A549 (cell line): ENCODE results near the gene RSBN1. TPM values are rescaled to one million over a fixed set of nuclear protein-coding genes. Genes with fewer than 3 reads are reported as not detected.

Experiments used
- ATAC-seq, 2 experiments: fragments of 200-7000 bp in 1 of 2; fragments of >200 bp in 1 of 2; cut with Nextera tagmentation in 1 of 2; cut with Tn5 transposase in 1 of 2; 3 replicates each; pipeline versions ENCODE4 v1.8.0 to v1.9.1; 2018 to 2020; ENCODE audit warnings: mild to moderate bottlenecking in 1 of 2, moderate library complexity in 1 of 2
- CTCF ChIA-PET: fragments of 300-600 bp; sonication (Branson Sonifier 250); formaldehyde crosslinking; extraction: SDS; loops from one replicate; lab custom pipeline; 2021; ENCODE audit warnings: antibody characterized with exemption, inconsistent platforms; lab: Yijun Ruan, JAX
- POLR2A ChIA-PET: fragments of 350-600 bp; formaldehyde crosslinking; extraction: SDS; loops from one replicate; lab custom pipeline; 2021; ENCODE audit warnings: antibody characterized with exemption, inconsistent platforms; lab: Yijun Ruan, JAX
- DNase-seq, 2 experiments: peaks; one replicate each; pipeline versions ENCODE4 v3.0.0 to v3.0.0-alpha.2; 2011 to 2016; ENCODE audit warnings: low read depth in 1 of 2, low spot score in 1 of 2
- FAIRE-seq: peaks from 2 replicates; lab custom pipeline; 2011; peaks lifted over from hg19 to GRCh38; lab: Jason Lieb, UNC
- H3K27ac ChIP-seq, 2 experiments: fragments of >200 bp; sonication (Bioruptor Twin); formaldehyde crosslinking; 3 replicates each; pipeline ENCODE4 v1.5.1; 2016 to 2017
- H3K4me1 ChIP-seq: fragments of >200 bp; sonication (Bioruptor Twin); formaldehyde crosslinking; 3 replicates; pipeline ENCODE4 v1.6.1; 2016
- H3K4me2 ChIP-seq: fragments of >200 bp; sonication (Bioruptor Twin); formaldehyde crosslinking; 3 replicates; pipeline ENCODE4 v1.6.1; 2016
- H3K4me3 ChIP-seq: fragments of >200 bp; sonication (Bioruptor Twin); formaldehyde crosslinking; 3 replicates; pipeline ENCODE4 v1.5.1; 2016
- H3K9me3 ChIP-seq: fragments of >200 bp; sonication (Bioruptor Twin); formaldehyde crosslinking; 3 replicates; pipeline ENCODE4 v1.6.1; 2016
- CBX2 ChIP-seq: fragments of 200-600 bp; sonication (generic); IDR thresholded peaks from 2 replicates; pipeline ENCODE4 v1.6.1; 2016; ENCODE audit warnings: low read depth, mild to moderate bottlenecking, borderline replicate concordance
- CHD2 ChIP-seq: fragments of 150-350 bp; IDR thresholded peaks from 2 replicates; pipeline ENCODE4 v1.6.1; 2014; ENCODE audit warnings: low read length; ENCODE audit not compliant: partially characterized antibody
- EHF ChIP-seq: fragments of 250-450 bp; sonication (Bioruptor Pico); IDR thresholded peaks from 2 replicates; pipeline ENCODE4 v1.5.0; 2020; ENCODE audit warnings: mild to moderate bottlenecking
- EP300 ChIP-seq, 2 experiments: fragments of >200 bp; sonication (Bioruptor Twin); formaldehyde crosslinking; IDR thresholded peaks; 2 replicates in 1 of 2; 3 replicates in 1 of 2; pipeline ENCODE4 v1.6.1; 2016 to 2017
- ESRRA ChIP-seq: fragments of 150-350 bp; IDR thresholded peaks from 2 replicates; pipeline ENCODE4 v1.6.1; 2014; ENCODE audit warnings: mild to moderate bottlenecking, low read length, borderline replicate concordance
- FOSL2 ChIP-seq, 2 experiments: fragments of 450-650 bp in 1 of 2; fragments of >200 bp in 1 of 2; sonication (Bioruptor Twin) in 1 of 2; formaldehyde crosslinking; IDR thresholded peaks; 2 replicates each; pipeline versions ENCODE4 v1.5.0 to v1.6.1; 2016 to 2020; ENCODE audit warnings: mild to moderate bottlenecking in 1 of 2, moderate library complexity in 1 of 2
- HEYL ChIP-seq: fragments of 250-450 bp; sonication (Bioruptor Pico); IDR thresholded peaks from 2 replicates; pipeline ENCODE4 v1.8.0; 2021; ENCODE audit warnings: mild to moderate bottlenecking, moderate library complexity
- HOXB13 ChIP-seq: fragments of 250-450 bp; sonication (Bioruptor Pico); IDR thresholded peaks from 2 replicates; pipeline ENCODE4 v1.5.0; 2020; ENCODE audit warnings: low read depth, mild to moderate bottlenecking, moderate library complexity
- HOXB5 ChIP-seq: fragments of 250-450 bp; sonication (Bioruptor Pico); IDR thresholded peaks from 2 replicates; pipeline ENCODE4 v1.5.0; 2020; ENCODE audit warnings: mild to moderate bottlenecking, moderate library complexity
- JUNB ChIP-seq: fragments of >200 bp; sonication (Bioruptor Twin); formaldehyde crosslinking; IDR thresholded peaks from 2 replicates; pipeline ENCODE4 v1.6.1; 2016
- KDM5A ChIP-seq: fragments of 200-600 bp; sonication (generic); IDR thresholded peaks from 2 replicates; pipeline ENCODE4 v1.6.1; 2016; ENCODE audit warnings: antibody characterized with exemption, mild to moderate bottlenecking
- MAFK ChIP-seq: fragments of 450-650 bp; IDR thresholded peaks from 2 replicates; pipeline ENCODE4 v1.6.1; 2014; ENCODE audit not compliant: partially characterized antibody
- NPAS2 ChIP-seq: fragments of 250-450 bp; sonication (Bioruptor Pico); IDR thresholded peaks from 2 replicates; pipeline ENCODE4 v1.8.0; 2022; ENCODE audit warnings: mild to moderate bottlenecking, moderate library complexity, borderline replicate concordance
- POLR2A ChIP-seq: IDR thresholded peaks from 2 replicates; pipeline ENCODE4 v1.6.1; 2012; ENCODE audit warnings: mild to moderate bottlenecking, low read length
- RAD21 ChIP-seq, 2 experiments: fragments of >200 bp in 1 of 2; sonication (Bioruptor Twin) in 1 of 2; formaldehyde crosslinking in 1 of 2; IDR thresholded peaks in 1 of 2; conservative IDR thresholded peaks in 1 of 2; 2 replicates in 1 of 2; 3 replicates in 1 of 2; pipeline ENCODE4 v1.6.1; 2012 to 2018; ENCODE audit warnings: inconsistent platforms in 1 of 2
- RARB ChIP-seq: fragments of 250-450 bp; sonication (Bioruptor Pico); IDR thresholded peaks from 2 replicates; pipeline ENCODE4 v1.8.0; 2021; ENCODE audit warnings: mild to moderate bottlenecking, moderate library complexity
- RNF2 ChIP-seq: fragments of 200-600 bp; sonication (generic); IDR thresholded peaks from 2 replicates; pipeline ENCODE4 v1.6.1; 2016; ENCODE audit warnings: low read depth, mild to moderate bottlenecking, antibody characterized with exemption, moderate library complexity, borderline replicate concordance
- TFCP2L1 ChIP-seq: fragments of 250-450 bp; sonication (Bioruptor Pico); IDR thresholded peaks from 2 replicates; pipeline ENCODE4 v1.5.0; 2021; ENCODE audit warnings: mild to moderate bottlenecking
- ZFP36 ChIP-seq: fragments of 450-650 bp; IDR thresholded peaks from 2 replicates; pipeline ENCODE4 v1.6.1; 2014; ENCODE audit warnings: borderline replicate concordance; ENCODE audit not compliant: partially characterized antibody
- ZNF302 ChIP-seq: fragments of 250-450 bp; sonication (Bioruptor Pico); IDR thresholded peaks from 2 replicates; pipeline ENCODE4 v1.9.0; 2021; ENCODE audit warnings: inconsistent platforms, mild to moderate bottlenecking, moderate library complexity
- WGBS: methylation state at CpG from one replicate; pipeline ENCODE4 v1.1.6; 2017; ENCODE audit errors: missing lambda C conversion rate; 5-methylcytosine and 5-hydroxymethylcytosine counted together
- polyA plus RNA-seq, 4 experiments: library from polyadenylated mRNA; depleted of rRNA in 3 of 4; stranded (reverse); fragments of >200 nt; fragmentation: RNase III in 1 of 4; extraction: RNeasy Plus Mini Kit Qiagen cat#74134 plus additional on column Dnase treatment in 1 of 4; gene quantifications; 2 replicates in 3 of 4; 3 replicates in 1 of 4; pipeline ENCODE4 v1.2.3, GENCODE V29; 2011 to 2017
- TF ChIP-seq, protein P1 (sequence below): fragments of 450-650 bp; IDR thresholded peaks from 2 replicates; pipeline ENCODE4 v1.6.1; 2014; ENCODE audit warnings: antibody characterized with exemption
- TF ChIP-seq, protein P2 (sequence below): fragments of >200 bp; sonication (Bioruptor Twin); formaldehyde crosslinking; IDR thresholded peaks from 3 replicates; pipeline ENCODE4 v1.5.1; 2016
- TF ChIP-seq, protein P3 (sequence below): fragments of 150-350 bp; IDR thresholded peaks from 2 replicates; pipeline ENCODE4 v1.6.1; 2014; ENCODE audit warnings: low read depth, mild to moderate bottlenecking, low read length
- TF ChIP-seq, protein P4 (sequence below): fragments of >200 bp; sonication (Bioruptor Twin); formaldehyde crosslinking; IDR thresholded peaks from 2 replicates; pipeline ENCODE4 v1.6.1; 2016
- TF ChIP-seq, protein P5 (sequence below): IDR thresholded peaks from 2 replicates; pipeline ENCODE4 v1.6.1; 2012

The RSBN1 gene
- polyA plus RNA-seq, 2 of the 4 experiments (the other 2 are of a cell fraction), result 3.0 to 9.7 TPM

DNA sequence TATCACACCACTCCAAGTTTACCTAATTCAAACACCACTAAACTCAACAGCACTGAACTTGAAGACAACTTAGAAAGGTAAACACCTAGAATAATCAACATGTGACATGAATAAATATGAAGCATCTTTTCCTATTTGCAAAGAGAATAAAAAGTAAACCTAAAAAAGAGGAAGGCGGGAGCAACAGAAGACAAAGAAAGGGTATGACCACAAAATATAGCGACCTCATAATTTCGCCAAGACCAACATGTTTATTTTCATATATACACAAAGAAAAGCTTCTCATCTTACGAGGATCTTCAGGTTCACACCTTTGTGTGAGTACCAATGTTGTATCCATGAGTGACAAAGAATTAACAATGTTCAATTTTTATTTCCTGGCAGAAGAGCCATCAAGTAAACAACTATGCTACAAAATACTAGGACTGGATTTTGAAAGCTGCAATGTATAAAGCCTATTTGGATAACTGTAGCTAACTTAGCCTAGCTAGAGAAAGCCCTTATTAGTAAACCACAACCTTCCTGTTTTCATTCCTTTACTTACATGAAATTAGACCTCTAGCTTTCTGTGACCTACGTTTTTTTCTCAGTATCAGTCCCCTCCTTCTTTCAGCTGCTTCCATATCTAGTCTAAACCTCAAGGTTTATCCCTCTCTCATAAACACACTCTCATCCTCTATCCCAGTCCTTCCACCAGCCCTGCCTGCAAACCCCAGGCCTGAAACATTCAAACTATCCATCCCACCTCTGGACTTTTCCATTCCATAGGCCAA is 31.7 kb downstream of the RSBN1 start:
- Histone ChIP-seq H3K4me2 (no peak overlapping the region), H3K9me3 (no peaks in the 10 kb centered on the region), H3K4me3 (no peak overlapping the region), H3K4me1 (peaks cover 6% of the 10 kb centered on the region), H3K27ac (no peak overlapping the region)
- FAIRE-seq (no peak), ATAC-seq (no peak)
- ChIA-PET CTCF (no interaction called here), POLR2A (no interaction called here)
- TF ChIP-seq JUNB, result no peak
- no peak for TF ChIP-seq FOSL2 (IDR thresholded peaks at IDR 0.05)
- no peak for TF ChIP-seq FOSL2 (CRISPR knock-in tag; IDR thresholded peaks at IDR 0.05)
- TF ChIP-seq CHD2, result no peak
- no peak for TF ChIP-seq NPAS2 (CRISPR knock-in tag)
- TF ChIP-seq ZFP36, result no peak
- TF ChIP-seq HOXB5, result no peak
- no peak for TF ChIP-seq CBX2
- no peak for TF ChIP-seq ZNF302
- TF ChIP-seq POLR2A, result no peak
- TF ChIP-seq RNF2, result no peak
- TF ChIP-seq, protein P1, sequence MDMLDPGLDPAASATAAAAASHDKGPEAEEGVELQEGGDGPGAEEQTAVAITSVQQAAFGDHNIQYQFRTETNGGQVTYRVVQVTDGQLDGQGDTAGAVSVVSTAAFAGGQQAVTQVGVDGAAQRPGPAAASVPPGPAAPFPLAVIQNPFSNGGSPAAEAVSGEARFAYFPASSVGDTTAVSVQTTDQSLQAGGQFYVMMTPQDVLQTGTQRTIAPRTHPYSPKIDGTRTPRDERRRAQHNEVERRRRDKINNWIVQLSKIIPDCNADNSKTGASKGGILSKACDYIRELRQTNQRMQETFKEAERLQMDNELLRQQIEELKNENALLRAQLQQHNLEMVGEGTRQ, result no peak
- no peak for TF ChIP-seq MAFK
- no peak for TF ChIP-seq TFCP2L1 (CRISPR knock-in tag)
- no peak for TF ChIP-seq HOXB13 (CRISPR knock-in tag)
- no peak for TF ChIP-seq KDM5A
- no peak for TF ChIP-seq RARB
- TF ChIP-seq, all 56 proteins: peak for 0
- DNase-seq, result no peak
- 87% methylated on average over 5 of the region's 5 CpGs for WGBS

DNA sequence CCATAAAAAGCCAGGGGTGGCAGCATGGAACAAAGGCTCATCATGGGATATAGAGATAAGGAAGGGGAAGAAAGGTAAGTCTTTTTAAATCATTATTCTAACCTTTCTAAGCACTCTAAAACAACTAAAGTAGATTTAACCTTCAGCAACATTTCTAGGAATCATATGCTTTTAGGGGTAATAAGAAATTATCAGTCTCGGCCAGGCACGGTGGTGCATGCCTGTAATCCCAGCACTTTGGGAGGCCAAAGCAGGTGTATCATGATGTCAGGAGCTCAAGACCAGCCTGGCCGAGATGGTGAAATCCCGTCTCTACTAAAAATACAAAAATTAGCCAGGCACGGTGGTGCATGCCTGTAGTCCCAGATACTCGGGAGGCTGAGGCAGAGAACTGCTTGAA is 32.7 kb downstream of the RSBN1 start:
- Histone ChIP-seq H3K4me1 (0 out of 3 replicates have a peak, but pooled peaks cover 4% of the 10 kb centered on the region), H3K27ac (no peak overlapping the region), H3K4me3 (no peak overlapping the region), H3K9me3 (no peaks in the 10 kb centered on the region), H3K4me2 (no peak overlapping the region)
- no peak for DNase-seq
- no peak for ATAC-seq
- no peak for FAIRE-seq
- no peak for TF ChIP-seq HEYL (CRISPR knock-in tag)
- ChIA-PET CTCF (interaction anchor here (1.3 kb wide), 1 partner anchor 20 kb away, joined by 3 read pairs; no protein-coding TSS in a partner anchor), POLR2A (no interaction called here)
- 91% methylated on average over 6 of the region's 6 CpGs for WGBS

DNA sequence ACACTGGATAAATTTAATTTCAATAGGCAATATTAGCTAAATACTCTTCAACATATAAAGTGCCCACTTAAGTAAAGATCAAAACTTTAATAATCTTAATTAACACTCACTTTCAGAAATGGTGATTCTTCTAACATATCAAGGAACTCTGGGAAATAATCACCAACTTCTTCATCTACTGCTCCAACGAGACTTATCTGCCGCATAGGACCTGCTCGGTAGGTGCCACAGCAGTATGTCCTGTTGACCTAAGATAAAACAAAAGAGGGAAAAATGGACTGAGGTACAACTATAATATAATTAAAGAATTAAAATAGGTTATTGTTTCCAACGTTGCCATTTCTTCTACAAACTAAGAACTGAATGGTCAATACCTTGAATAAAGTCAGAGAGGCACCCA is 34.7 kb downstream of the RSBN1 start:
- Histone ChIP-seq H3K27ac (no peak overlapping the region), H3K4me3 (no peak overlapping the region), H3K4me1 (no peaks in the 10 kb centered on the region), H3K9me3 (no peaks in the 10 kb centered on the region), H3K4me2 (no peak overlapping the region)
- DNase-seq (no peak), ATAC-seq (no peak), FAIRE-seq (no peak)
- WGBS, result 85% methylated on average over 4 of the region's 4 CpGs
- ChIA-PET POLR2A (no interaction called here), CTCF (interaction anchor here (1.0 kb wide), 1 partner anchor 27 kb away, joined by 3 read pairs; no protein-coding TSS in a partner anchor)
- TF ChIP-seq EHF (CRISPR knock-in tag) (no peak), RNF2 (no peak), NPAS2 (CRISPR knock-in tag) (no peak)

DNA sequence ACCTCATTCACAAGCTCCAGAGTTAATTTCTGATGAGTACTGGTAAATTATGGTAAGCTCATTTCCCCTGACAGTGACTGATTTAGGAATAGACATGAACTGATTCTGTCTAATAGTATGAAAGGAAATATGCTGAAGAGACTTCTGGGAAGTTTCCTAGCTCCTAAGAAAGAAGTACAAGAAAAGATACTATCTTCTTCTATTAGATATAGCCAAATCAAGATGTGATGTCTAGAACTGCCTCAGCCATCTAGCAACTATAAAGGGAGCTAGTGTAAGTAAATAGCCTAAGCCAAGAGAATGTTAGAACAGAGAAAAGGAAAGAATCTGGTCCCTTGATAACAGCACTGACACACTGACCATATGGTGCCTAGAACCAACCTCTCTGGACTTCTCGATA is 42.2 kb downstream of the RSBN1 start:
- CTCF ChIA-PET, result interaction anchor here (1.1 kb wide), 1 partner anchor 19 kb away, joined by 4 read pairs; no protein-coding TSS in a partner anchor
- DNase-seq (no peak), ATAC-seq (no peak), FAIRE-seq (no peak)
- no peak overlapping the region for H3K4me3 ChIP-seq
- H3K4me2 ChIP-seq, result no peak overlapping the region
- no peaks in the 10 kb centered on the region for H3K9me3 ChIP-seq
- POLR2A ChIA-PET, result no interaction called here
- H3K27ac ChIP-seq, result no peak overlapping the region
- 97% methylated on average over 1 of the region's 1 CpG for WGBS
- no peaks in the 10 kb centered on the region for H3K4me1 ChIP-seq
- TF ChIP-seq RAD21 (conservative IDR thresholded peaks at IDR 0.05 in 1 of 2, IDR thresholded peaks at IDR 0.05 in 1 of 2) (no peak), ESRRA (no peak), HEYL (CRISPR knock-in tag) (no peak), EP300 (IDR thresholded peaks at IDR 0.05) (no peak), RARB (no peak), ZNF302 (no peak), EHF (CRISPR knock-in tag) (no peak)
- TF ChIP-seq, protein P2, sequence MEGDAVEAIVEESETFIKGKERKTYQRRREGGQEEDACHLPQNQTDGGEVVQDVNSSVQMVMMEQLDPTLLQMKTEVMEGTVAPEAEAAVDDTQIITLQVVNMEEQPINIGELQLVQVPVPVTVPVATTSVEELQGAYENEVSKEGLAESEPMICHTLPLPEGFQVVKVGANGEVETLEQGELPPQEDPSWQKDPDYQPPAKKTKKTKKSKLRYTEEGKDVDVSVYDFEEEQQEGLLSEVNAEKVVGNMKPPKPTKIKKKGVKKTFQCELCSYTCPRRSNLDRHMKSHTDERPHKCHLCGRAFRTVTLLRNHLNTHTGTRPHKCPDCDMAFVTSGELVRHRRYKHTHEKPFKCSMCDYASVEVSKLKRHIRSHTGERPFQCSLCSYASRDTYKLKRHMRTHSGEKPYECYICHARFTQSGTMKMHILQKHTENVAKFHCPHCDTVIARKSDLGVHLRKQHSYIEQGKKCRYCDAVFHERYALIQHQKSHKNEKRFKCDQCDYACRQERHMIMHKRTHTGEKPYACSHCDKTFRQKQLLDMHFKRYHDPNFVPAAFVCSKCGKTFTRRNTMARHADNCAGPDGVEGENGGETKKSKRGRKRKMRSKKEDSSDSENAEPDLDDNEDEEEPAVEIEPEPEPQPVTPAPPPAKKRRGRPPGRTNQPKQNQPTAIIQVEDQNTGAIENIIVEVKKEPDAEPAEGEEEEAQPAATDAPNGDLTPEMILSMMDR, result no peak
- TF ChIP-seq, protein P3, sequence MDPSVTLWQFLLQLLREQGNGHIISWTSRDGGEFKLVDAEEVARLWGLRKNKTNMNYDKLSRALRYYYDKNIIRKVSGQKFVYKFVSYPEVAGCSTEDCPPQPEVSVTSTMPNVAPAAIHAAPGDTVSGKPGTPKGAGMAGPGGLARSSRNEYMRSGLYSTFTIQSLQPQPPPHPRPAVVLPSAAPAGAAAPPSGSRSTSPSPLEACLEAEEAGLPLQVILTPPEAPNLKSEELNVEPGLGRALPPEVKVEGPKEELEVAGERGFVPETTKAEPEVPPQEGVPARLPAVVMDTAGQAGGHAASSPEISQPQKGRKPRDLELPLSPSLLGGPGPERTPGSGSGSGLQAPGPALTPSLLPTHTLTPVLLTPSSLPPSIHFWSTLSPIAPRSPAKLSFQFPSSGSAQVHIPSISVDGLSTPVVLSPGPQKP, result no peak
- TF ChIP-seq, protein P4, sequence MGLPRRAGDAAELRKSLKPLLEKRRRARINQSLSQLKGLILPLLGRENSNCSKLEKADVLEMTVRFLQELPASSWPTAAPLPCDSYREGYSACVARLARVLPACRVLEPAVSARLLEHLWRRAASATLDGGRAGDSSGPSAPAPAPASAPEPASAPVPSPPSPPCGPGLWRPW, result no peak
- TF ChIP-seq, protein P5, sequence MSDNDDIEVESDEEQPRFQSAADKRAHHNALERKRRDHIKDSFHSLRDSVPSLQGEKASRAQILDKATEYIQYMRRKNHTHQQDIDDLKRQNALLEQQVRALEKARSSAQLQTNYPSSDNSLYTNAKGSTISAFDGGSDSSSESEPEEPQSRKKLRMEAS, result no peak
